Measurements from ENCODE around the gene HTR2A.

GRCh38 chr13:46817095-46817494 is 79.8 kb downstream of the HTR2A start:
- TF ChIP-seq CTCF (IDR thresholded peaks at IDR 0.05) = no peak
- no peak for TF ChIP-seq POLR2A (IDR thresholded peaks at IDR 0.05)
